NCI-H2107 (cell line): ENCODE results near the gene MAD1L1.

Experiments used
- DNase-seq: peaks from one replicate; lab custom pipeline; 2025; lab: John Stamatoyannopoulos, UW

The MAD1L1 gene

GRCh38 chr7:1926908-1927306 lies 305.8 kb downstream of the MAD1L1 start:
- no peak for DNase-seq

- no peak for DNase-seq
Observed at GRCh38 chr7:1925973-1926907, 306.5 kb downstream of the MAD1L1 start.

GRCh38 chr7:1925349-1925748 lies 307.4 kb downstream of the MAD1L1 start:
- DNase-seq: no peak

GRCh38 chr7:1924258-1924817 lies 308.4 kb downstream of the MAD1L1 start:
- DNase-seq: peak; percentile 49

GRCh38 chr7:1923409-1924257 lies 309.1 kb downstream of the MAD1L1 start:
- DNase-seq: no peak

GRCh38 chr7:1922870-1923236 lies 309.9 kb downstream of the MAD1L1 start:
- DNase-seq: no peak

GRCh38 chr7:1922071-1922869 lies 310.5 kb downstream of the MAD1L1 start:
- no peak for DNase-seq

- DNase-seq: no peak
Observed at GRCh38 chr7:1920881-1921280, 311.9 kb downstream of the MAD1L1 start.

GRCh38 chr7:1920266-1920681 lies 312.5 kb downstream of the MAD1L1 start:
- no peak for DNase-seq

- no peak for DNase-seq
Observed at GRCh38 chr7:1919539-1920265, 313.0 kb downstream of the MAD1L1 start.

- no peak for DNase-seq
Observed at GRCh38 chr7:1918881-1919525, 313.7 kb downstream of the MAD1L1 start.

GRCh38 chr7:1918063-1918645 lies 314.6 kb downstream of the MAD1L1 start:
- no peak for DNase-seq

GRCh38 chr7:1917221-1918062 lies 315.3 kb downstream of the MAD1L1 start:
- peak; percentile 55 for DNase-seq

- no peak for DNase-seq
Observed at GRCh38 chr7:1916601-1916970, 316.2 kb downstream of the MAD1L1 start.

- DNase-seq: no peak
Observed at GRCh38 chr7:1915956-1916600, 316.7 kb downstream of the MAD1L1 start.

- DNase-seq: no peak
Observed at GRCh38 chr7:1915326-1915725, 317.4 kb downstream of the MAD1L1 start.

GRCh38 chr7:1914743-1915142 lies 318.0 kb downstream of the MAD1L1 start:
- no peak for DNase-seq

GRCh38 chr7:1914321-1914720 lies 318.4 kb downstream of the MAD1L1 start:
- DNase-seq: no peak
